Daoy (cell line): ENCODE measurements around the gene KRTAP12-3. TPM values are rescaled to one million over a fixed set of nuclear protein-coding genes. Genes with fewer than 3 reads are reported as not detected.
"Not testable (repeated sequence)": the region's sequence is repeated elsewhere in the genome, so short reads cannot be mapped to it uniquely, and the experiment has no call there.

ENCODE experiments used
- DNase-seq: peaks from one replicate; pipeline ENCODE4 v3.0.0-alpha.2; 2015; ENCODE audit warnings: low read depth
- total RNA-seq: library from RNA; depleted of rRNA; stranded (reverse); fragments of >200 nt; shearing (Covaris generic); gene quantifications from 2 replicates; pipeline ENCODE4 v1.2.3, GENCODE V29; 2014

KRTAP12-3 gene
- total RNA-seq, 1 experiment from 2014 or later: not detected

GRCh38 chr21:44684077-44684476 is 26.3 kb downstream of the KRTAP12-3 start:
- no peak for DNase-seq

GRCh38 chr21:44684483-44684882 is 26.8 kb downstream of the KRTAP12-3 start:
- no peak for DNase-seq

GRCh38 chr21:44685050-44685449 is 27.3 kb downstream of the KRTAP12-3 start:
- DNase-seq: not testable (repeated sequence)

GRCh38 chr21:44686000-44686781 is 28.5 kb downstream of the KRTAP12-3 start:
- no peak for DNase-seq

GRCh38 chr21:44686843-44687561 is 29.3 kb downstream of the KRTAP12-3 start:
- no peak for DNase-seq

GRCh38 chr21:44687671-44688070 is 29.9 kb downstream of the KRTAP12-3 start:
- no peak for DNase-seq

GRCh38 chr21:44689740-44690139 is 32.0 kb downstream of the KRTAP12-3 start:
- not testable (repeated sequence) for DNase-seq

GRCh38 chr21:44691686-44692085 is 34.0 kb downstream of the KRTAP12-3 start:
- DNase-seq: no peak

GRCh38 chr21:44692798-44693512 is 35.2 kb downstream of the KRTAP12-3 start:
- DNase-seq: no peak

- DNase-seq: no peak
These were observed 37.0 kb downstream of the KRTAP12-3 start for GRCh38 chr21:44694776-44695175.

GRCh38 chr21:44695184-44695583 is 37.5 kb downstream of the KRTAP12-3 start:
- DNase-seq: no peak

- DNase-seq: no peak
These were observed 37.9 kb downstream of the KRTAP12-3 start for GRCh38 chr21:44695641-44696040.

- DNase-seq: no peak
These were observed 38.8 kb downstream of the KRTAP12-3 start for GRCh38 chr21:44696572-44696971.

GRCh38 chr21:44697172-44697810 is 39.6 kb downstream of the KRTAP12-3 start, which contains the start of gene KRTAP10-12:
Gene KRTAP10-12, plus strand, starts transcription at chr21:44697172. Its CDS starts 30 bp downstream, at chr21:44697202.
- not testable (repeated sequence) for DNase-seq

- no peak for DNase-seq
These were observed 40.3 kb downstream of the KRTAP12-3 start for GRCh38 chr21:44697811-44698734.

GRCh38 chr21:44699502-44700001 is 41.8 kb downstream of the KRTAP12-3 start:
- DNase-seq: no peak

GRCh38 chr21:44700101-44701022 is 42.6 kb downstream of the KRTAP12-3 start:
- DNase-seq: no peak

- no peak for DNase-seq
These were observed 43.3 kb downstream of the KRTAP12-3 start for GRCh38 chr21:44701023-44701400.

GRCh38 chr21:44701541-44701940 is 43.8 kb downstream of the KRTAP12-3 start:
- no peak for DNase-seq
